Activated CD4-positive, alpha-beta memory T cell treated with anti-CD3 and anti-CD28 coated beads for 36 hours (primary cell): Measurements from ENCODE around the gene RHEBL1. TPM values are rescaled to one million over a fixed set of nuclear protein-coding genes. Genes with fewer than 3 reads are reported as not detected.

Source experiments
- CTCF ChIA-PET: fragments of 350-600 bp; sonication (Branson Sonifier 250); formaldehyde crosslinking; loops from one replicate; lab custom pipeline; 2021; ENCODE audit warnings: antibody characterized with exemption, inconsistent platforms; lab: Charles Lee
- POLR2A ChIA-PET: fragments of 350-600 bp; sonication (Branson Sonifier 250); formaldehyde crosslinking; loops from one replicate; lab custom pipeline; 2021; ENCODE audit warnings: antibody characterized with exemption; lab: Charles Lee
- DNase-seq: peaks from one replicate; pipeline ENCODE4 v3.0.0-alpha.2; 2020
- H3K27ac Mint-ChIP-seq: one replicate; pipeline ENCODE4 v1.8.0; 2021; ENCODE audit warnings: mixed read lengths
- H3K27me3 Mint-ChIP-seq: one replicate; pipeline ENCODE4 v1.8.0; 2021; ENCODE audit warnings: mixed read lengths
- H3K36me3 Mint-ChIP-seq: one replicate; pipeline ENCODE4 v1.8.0; 2021; ENCODE audit warnings: mixed read lengths
- H3K4me1 Mint-ChIP-seq: one replicate; pipeline ENCODE4 v1.8.0; 2021; ENCODE audit warnings: low read depth, mixed read lengths
- H3K4me3 Mint-ChIP-seq: one replicate; pipeline ENCODE4 v1.8.0; 2021; ENCODE audit warnings: mild to moderate bottlenecking, mixed read lengths
- H3K9me3 Mint-ChIP-seq: one replicate; pipeline ENCODE4 v1.8.0; 2021; ENCODE audit warnings: mixed read lengths
- intact Hi-C: fragments of 100-400 bp; cut with micrococcal nuclease; formaldehyde crosslinking; loops from one replicate; pipeline ENCODE4 v1.15.1; 2023
- total RNA-seq, 2 experiments: library from RNA; stranded (reverse); gene quantifications; one replicate each; pipeline ENCODE4 v1.2.3, GENCODE V29; 2021

The RHEBL1 gene
- total RNA-seq, 2 experiments from 2014 or later, result 15.6 to 16.1 TPM

- CTCF ChIA-PET, result interaction anchor here (2.0 to 3.1 kb wide), 5 partner anchors 9 to 58 kb away, joined by 6 to 30 read pairs (median 11); no protein-coding TSS in a partner anchor
- POLR2A ChIA-PET, result no interaction called here
- no peaks in the 10 kb centered on the region for H3K27me3 Mint-ChIP-seq
- H3K27ac Mint-ChIP-seq, result no peak overlapping the region
- H3K4me3 Mint-ChIP-seq, result no peak overlapping the region
- peaks cover 40% of the 10 kb centered on the region for H3K4me1 Mint-ChIP-seq
- no peaks in the 10 kb centered on the region for H3K9me3 Mint-ChIP-seq
- DNase-seq, result no peak
- intact Hi-C loops, result no loop called here
- peaks cover 37% of the 10 kb centered on the region for H3K36me3 Mint-ChIP-seq
Observed at GRCh38 chr12:49054524-49054923, 15.3 kb downstream of the RHEBL1 start.

DNA sequence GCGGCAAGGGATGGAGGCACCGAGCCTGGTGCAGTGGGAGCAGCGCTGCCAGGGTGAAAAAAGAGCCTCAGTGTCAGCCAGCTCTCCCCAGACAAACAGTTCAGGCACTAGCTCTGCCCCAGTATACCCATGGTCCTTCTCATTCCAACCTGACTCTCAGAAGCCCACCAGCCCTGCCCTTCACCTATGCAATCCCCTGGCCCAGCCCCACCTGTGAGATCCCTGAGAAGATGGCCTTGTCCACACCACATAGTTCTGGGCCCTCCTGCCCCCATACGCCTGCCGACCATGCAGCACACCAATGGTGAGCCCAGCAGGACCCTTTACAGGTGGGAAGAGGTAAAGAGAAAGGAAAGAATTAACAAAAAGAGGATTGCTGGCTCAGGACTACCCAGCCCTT lies 15.7 kb downstream of the RHEBL1 start:
- intact Hi-C loops, result no loop called here
- Mint-ChIP-seq H3K27me3 (no peaks in the 10 kb centered on the region), H3K4me3 (no peak overlapping the region), H3K36me3 (peaks cover 36% of the 10 kb centered on the region), H3K4me1 (peaks cover 40% of the 10 kb centered on the region), H3K9me3 (no peaks in the 10 kb centered on the region), H3K27ac (no peak overlapping the region)
- ChIA-PET CTCF (interaction anchor here (0.8 to 2.5 kb wide), 4 partner anchors 10 to 34 kb away, joined by 3 to 11 read pairs (median 7); no protein-coding TSS in a partner anchor), POLR2A (no interaction called here)
- no peak for DNase-seq

GRCh38 chr12:49052451-49053208 lies 17.1 kb downstream of the RHEBL1 start:
- CTCF ChIA-PET, result interaction anchor here (1.2 kb wide), 1 partner anchor 9 kb away, joined by 5 read pairs; no protein-coding TSS in a partner anchor
- no peaks in the 10 kb centered on the region for H3K27me3 Mint-ChIP-seq

DNA sequence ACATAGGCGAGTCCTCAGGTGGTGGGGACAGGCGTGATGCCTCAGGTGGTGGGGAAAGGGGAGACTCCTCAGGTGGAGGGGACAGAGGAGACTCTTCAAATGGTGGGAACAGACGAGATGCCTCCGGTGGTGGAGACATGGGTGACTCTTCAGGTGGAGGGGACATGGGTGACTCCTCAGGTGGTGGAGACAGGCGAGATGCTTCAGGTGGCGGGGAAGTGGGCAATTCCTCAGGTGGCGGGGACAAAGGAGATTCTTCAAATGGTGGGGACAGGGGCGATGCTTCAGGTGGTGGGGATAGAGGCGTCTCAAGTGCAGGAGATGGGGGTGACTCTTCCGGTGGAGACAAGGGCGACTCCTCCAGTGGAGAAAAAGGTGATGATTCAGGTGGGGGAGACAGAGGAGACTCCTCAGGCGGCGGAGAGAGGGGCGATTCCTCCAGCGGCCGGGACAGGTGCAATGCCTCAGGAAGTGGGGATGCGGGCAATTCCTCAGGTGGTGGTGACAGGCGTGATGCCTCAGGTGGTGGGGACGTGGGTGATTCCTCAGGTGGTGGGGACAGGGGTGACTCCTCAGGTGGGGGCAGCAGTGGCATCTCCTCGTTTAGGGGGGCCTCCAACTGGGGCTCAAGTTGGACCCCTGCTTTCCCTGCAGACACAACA lies 17.9 kb downstream of the RHEBL1 start:
- Mint-ChIP-seq H3K36me3 (peaks cover 55% of the 10 kb centered on the region), H3K27ac (no peak overlapping the region), H3K4me1 (peaks cover 24% of the 10 kb centered on the region)

More at GRCh38 chr12:49052451-49053208, 17.1 kb downstream of the RHEBL1 start:
- Mint-ChIP-seq H3K4me1 (peaks cover 31% of the 10 kb centered on the region), H3K4me3 (no peak overlapping the region), H3K27ac (no peak overlapping the region), H3K9me3 (no peaks in the 10 kb centered on the region), H3K36me3 (peaks cover 50% of the 10 kb centered on the region)
- POLR2A ChIA-PET, result no interaction called here
- intact Hi-C loops, result no loop called here
- DNase-seq, result no peak

DNA sequence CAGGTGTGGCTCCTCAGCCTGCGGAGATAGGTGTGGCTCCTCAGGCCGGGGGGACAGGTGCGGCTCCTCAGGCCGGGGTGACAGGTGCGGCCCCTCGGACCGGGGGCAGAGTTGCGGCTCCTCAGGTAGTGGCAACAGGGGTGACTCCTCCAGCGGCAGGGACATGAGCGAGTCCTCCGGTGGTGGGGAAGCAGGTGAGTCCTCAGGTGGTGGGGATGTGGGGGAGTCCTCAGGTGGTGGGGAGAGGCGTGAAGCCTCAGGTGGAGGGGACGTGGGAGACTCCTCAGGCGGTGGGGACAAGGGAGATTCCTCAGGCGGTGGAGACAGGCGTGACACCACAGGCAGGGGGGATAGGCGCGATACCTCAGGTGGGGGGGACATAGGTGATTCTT lies 18.4 kb downstream of the RHEBL1 start:
- no peak overlapping the region for H3K27ac Mint-ChIP-seq
- no peak overlapping the region for H3K4me3 Mint-ChIP-seq
- H3K36me3 Mint-ChIP-seq, result peaks cover 59% of the 10 kb centered on the region
- CTCF ChIA-PET, result interaction anchor here (1.2 kb wide), 1 partner anchor 37 kb away, joined by 3 read pairs; no protein-coding TSS in a partner anchor
- H3K27me3 Mint-ChIP-seq, result no peaks in the 10 kb centered on the region
- DNase-seq, result no peak
- no peaks in the 10 kb centered on the region for H3K9me3 Mint-ChIP-seq
- POLR2A ChIA-PET, result no interaction called here
- intact Hi-C loops, result no loop called here
- H3K4me1 Mint-ChIP-seq, result peaks cover 18% of the 10 kb centered on the region

More for the DNA sequence above, 17.9 kb downstream of the RHEBL1 start:
- H3K4me3 Mint-ChIP-seq, result no peak overlapping the region
- ChIA-PET POLR2A (no interaction called here), CTCF (no interaction called here)
- intact Hi-C loops, result no loop called here
- H3K9me3 Mint-ChIP-seq, result no peaks in the 10 kb centered on the region
- DNase-seq, result no peak
- no peaks in the 10 kb centered on the region for H3K27me3 Mint-ChIP-seq

GRCh38 chr12:49050507-49051372 lies 19.0 kb downstream of the RHEBL1 start:
- Mint-ChIP-seq H3K36me3 (peaks cover 66% of the 10 kb centered on the region), H3K27me3 (no peaks in the 10 kb centered on the region), H3K27ac (no peak overlapping the region), H3K9me3 (no peaks in the 10 kb centered on the region), H3K4me3 (no peak overlapping the region), H3K4me1 (peaks cover 12% of the 10 kb centered on the region)
- intact Hi-C loops, result no loop called here
- POLR2A ChIA-PET, result no interaction called here
- CTCF ChIA-PET, result interaction anchor here (1.2 kb wide), 1 partner anchor 37 kb away, joined by 3 read pairs; no protein-coding TSS in a partner anchor
- no peak for DNase-seq

- H3K36me3 Mint-ChIP-seq, result peaks cover 68% of the 10 kb centered on the region
- ChIA-PET POLR2A (no interaction called here), CTCF (no interaction called here)
- H3K9me3 Mint-ChIP-seq, result no peaks in the 10 kb centered on the region
- no peak for DNase-seq
- no peak overlapping the region for H3K4me3 Mint-ChIP-seq
- no peak overlapping the region for H3K27ac Mint-ChIP-seq
- intact Hi-C loops, result no loop called here
- H3K27me3 Mint-ChIP-seq, result no peaks in the 10 kb centered on the region
- peaks cover 2% of the 10 kb centered on the region for H3K4me1 Mint-ChIP-seq
Observed at GRCh38 chr12:49049566-49050224, 20.1 kb downstream of the RHEBL1 start.

GRCh38 chr12:49048953-49049352 lies 20.8 kb downstream of the RHEBL1 start:
- Mint-ChIP-seq H3K27ac (no peak overlapping the region), H3K9me3 (no peaks in the 10 kb centered on the region), H3K27me3 (no peaks in the 10 kb centered on the region), H3K4me1 (peaks cover under 1% of the 10 kb centered on the region), H3K36me3 (peaks cover 74% of the 10 kb centered on the region), H3K4me3 (no peak overlapping the region)
- ChIA-PET CTCF (interaction anchor here (1.0 to 1.5 kb wide), 5 partner anchors 15 to 61 kb away, joined by 3 to 5 read pairs (median 3); no protein-coding TSS in a partner anchor), POLR2A (no interaction called here)
- no peak for DNase-seq
- intact Hi-C loops, result no loop called here

GRCh38 chr12:49046129-49046895 lies 23.5 kb downstream of the RHEBL1 start:
- ChIA-PET POLR2A (no interaction called here), CTCF (interaction anchor here (0.9 kb wide), 1 partner anchor 22 kb away, joined by 3 read pairs; no protein-coding TSS in a partner anchor)
- Mint-ChIP-seq H3K27me3 (no peaks in the 10 kb centered on the region), H3K27ac (no peak overlapping the region), H3K9me3 (no peaks in the 10 kb centered on the region), H3K36me3 (peaks cover 75% of the 10 kb centered on the region), H3K4me1 (peaks cover 2% of the 10 kb centered on the region), H3K4me3 (no peak overlapping the region)
- no peak for DNase-seq
- intact Hi-C loops, result no loop called here

DNA sequence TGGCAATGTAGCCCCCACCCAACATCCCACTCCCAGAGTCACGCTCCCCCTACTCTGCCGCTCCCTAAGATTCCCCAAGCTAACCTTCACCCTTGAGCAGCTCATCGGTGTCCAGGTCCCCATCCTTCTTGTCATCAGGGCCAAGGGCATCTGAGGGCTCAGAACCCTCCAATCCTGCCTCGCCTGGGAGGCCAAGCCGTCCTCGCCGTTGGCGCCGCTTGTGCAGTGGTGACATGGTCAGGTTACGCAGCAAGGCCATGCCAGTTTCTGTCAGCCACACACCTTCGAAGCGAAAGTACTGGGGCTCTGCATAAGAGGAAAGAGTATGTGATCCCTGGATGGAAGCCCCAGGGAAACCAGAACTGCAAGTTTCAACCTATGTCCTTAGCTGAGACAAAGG lies 25.1 kb downstream of the RHEBL1 start:
- Mint-ChIP-seq H3K36me3 (peaks cover 72% of the 10 kb centered on the region), H3K9me3 (no peaks in the 10 kb centered on the region), H3K27me3 (no peaks in the 10 kb centered on the region), H3K27ac (no peak overlapping the region), H3K4me3 (no peak overlapping the region), H3K4me1 (peaks cover 2% of the 10 kb centered on the region)
- CTCF ChIA-PET, result interaction anchor here (1.3 to 3.0 kb wide), 12 partner anchors 11 to 57 kb away, joined by 3 to 43 read pairs (median 9); partner anchors contain the start of gene DDN
- no peak for DNase-seq
- POLR2A ChIA-PET, result no interaction called here
- intact Hi-C loops, result no loop called here
